Osteoblast (primary cell): ENCODE measurements around the gene MSH3. TPM values are rescaled to one million over a fixed set of nuclear protein-coding genes. Genes with fewer than 3 reads are reported as not detected.

Experiments used
- DNase-seq: peaks from one replicate; pipeline ENCODE4 v3.0.0; 2011; ENCODE audit warnings: low spot score, mixed read lengths; ENCODE audit not compliant: insufficient read length; ENCODE audit errors: missing footprints
- H2AFZ ChIP-seq: 2 replicates; pipeline ENCODE4 v1.6.0; 2011; ENCODE audit warnings: mild to moderate bottlenecking, low read length
- H3K27ac ChIP-seq: 2 replicates; pipeline ENCODE4 v1.5.1; 2011; ENCODE audit warnings: mild to moderate bottlenecking, low read depth, low read length, moderate library complexity
- H3K27me3 ChIP-seq: 2 replicates; pipeline ENCODE4 v1.6.0; 2012; ENCODE audit warnings: mild to moderate bottlenecking, control low read depth, inconsistent platforms, low read length, moderate library complexity; ENCODE audit not compliant: insufficient read depth
- H3K36me3 ChIP-seq: 2 replicates; pipeline ENCODE4 v1.5.1; 2011; ENCODE audit warnings: mild to moderate bottlenecking, low read length, control low read depth, moderate library complexity; ENCODE audit not compliant: insufficient read depth
- H3K4me1 ChIP-seq: 2 replicates; pipeline ENCODE4 v1.5.1; 2011; ENCODE audit warnings: mild to moderate bottlenecking, low read length, control low read depth, moderate library complexity; ENCODE audit not compliant: insufficient read depth
- H3K4me2 ChIP-seq: 2 replicates; pipeline ENCODE4 v1.6.0; 2011; ENCODE audit warnings: mild to moderate bottlenecking, low read length; ENCODE audit not compliant: insufficient read depth
- H3K4me3 ChIP-seq: fragments of 200-600 bp; sonication (generic); 3 replicates; pipeline ENCODE4 v1.5.1; 2012; ENCODE audit warnings: mild to moderate bottlenecking, low read length, inconsistent platforms; ENCODE audit not compliant: insufficient read depth
- H3K79me2 ChIP-seq: 2 replicates; pipeline ENCODE4 v1.6.0; 2012; ENCODE audit warnings: mild to moderate bottlenecking, low read length, control low read depth, inconsistent platforms; ENCODE audit not compliant: insufficient read depth
- H3K9me3 ChIP-seq: 2 replicates; pipeline ENCODE4 v1.5.1; 2011; ENCODE audit warnings: low read depth, low read length, control low read depth
- H4K20me1 ChIP-seq: 2 replicates; pipeline ENCODE4 v1.6.0; 2012; ENCODE audit warnings: mild to moderate bottlenecking, low read length, control low read depth; ENCODE audit not compliant: insufficient read depth
- CTCF ChIP-seq: IDR thresholded peaks from 2 replicates; pipeline ENCODE4 v1.5.1; 2011; ENCODE audit warnings: mild to moderate bottlenecking, low read depth, low read length, moderate library complexity; ENCODE audit errors: extremely low read depth
- total RNA-seq: library from RNA; depleted of rRNA; stranded (reverse); fragments of >200 nt; gene quantifications from 2 replicates; pipeline ENCODE4 v1.2.3, GENCODE V29; 2012

The MSH3 gene
- total RNA-seq, 1 donor = 21.7 TPM

GRCh38 chr5:80629281-80629680 lies 25.2 kb upstream of the MSH3 start:
- Histone ChIP-seq H3K4me1 (no peaks in the 10 kb centered on the region), H4K20me1 (no peaks in the 10 kb centered on the region), H3K9me3 (no peaks in the 10 kb centered on the region), H3K27me3 (no peaks in the 10 kb centered on the region), H3K79me2 (no peaks in the 10 kb centered on the region), H2AFZ (no peak overlapping the region), H3K36me3 (peaks cover 10% of the 10 kb centered on the region), H3K4me2 (no peak overlapping the region), H3K27ac (no peak overlapping the region), H3K4me3 (no peak overlapping the region)
- no peak for DNase-seq
- no peak for TF ChIP-seq CTCF

- Histone ChIP-seq H3K4me2 (no peak overlapping the region), H2AFZ (no peak overlapping the region), H3K27ac (no peak overlapping the region), H3K4me1 (no peaks in the 10 kb centered on the region), H3K9me3 (no peaks in the 10 kb centered on the region), H3K36me3 (peaks cover 13% of the 10 kb centered on the region), H3K79me2 (no peaks in the 10 kb centered on the region), H4K20me1 (no peaks in the 10 kb centered on the region), H3K4me3 (no peak overlapping the region), H3K27me3 (no peaks in the 10 kb centered on the region)
- DNase-seq = no peak
- TF ChIP-seq CTCF = no peak
Measured at GRCh38 chr5:80631278-80632259, 22.9 kb upstream of the MSH3 start.

GRCh38 chr5:80632700-80633099 lies 21.8 kb upstream of the MSH3 start:
- Histone ChIP-seq H3K4me2 (no peak overlapping the region), H3K79me2 (no peaks in the 10 kb centered on the region), H3K36me3 (peaks cover 13% of the 10 kb centered on the region), H2AFZ (no peak overlapping the region), H3K4me3 (no peak overlapping the region), H3K27ac (no peak overlapping the region), H3K27me3 (no peaks in the 10 kb centered on the region), H4K20me1 (no peaks in the 10 kb centered on the region), H3K9me3 (no peaks in the 10 kb centered on the region), H3K4me1 (no peaks in the 10 kb centered on the region)
- TF ChIP-seq CTCF = no peak
- no peak for DNase-seq

GRCh38 chr5:80634193-80634592 lies 20.3 kb upstream of the MSH3 start:
- DNase-seq = no peak
- H4K20me1 ChIP-seq = no peaks in the 10 kb centered on the region
- no peaks in the 10 kb centered on the region for H3K9me3 ChIP-seq
- no peaks in the 10 kb centered on the region for H3K4me1 ChIP-seq
- H3K4me2 ChIP-seq = no peak overlapping the region
- H3K27ac ChIP-seq = no peak overlapping the region
- H2AFZ ChIP-seq = no peak overlapping the region
- peaks cover 13% of the 10 kb centered on the region for H3K36me3 ChIP-seq
- no peaks in the 10 kb centered on the region for H3K79me2 ChIP-seq
- no peak overlapping the region for H3K4me3 ChIP-seq
- no peak for TF ChIP-seq CTCF
- H3K27me3 ChIP-seq = no peaks in the 10 kb centered on the region
